ENCODE measurements around the gene BBS7. TPM values are rescaled to one million over a fixed set of nuclear protein-coding genes. Genes with fewer than 3 reads are reported as not detected.

The BBS7 gene
- total and polyA plus RNA-seq, 10 of the 15 experiments (the other 5 are each of a cell fraction or from before 2014, with no cell fraction given), result 5.2 to 15.2 (median 9.0) TPM

- TF ChIP-seq STAT1 (conservative IDR thresholded peaks at IDR 0.05) (peak; percentile 21; the same call in 1 of the 2 replicates), REST (IDR thresholded peaks at IDR 0.05; ENCODE audit: low read depth, low read length) (0 out of 2 replicates have a peak, but pooled peaks have one; percentile 8), POU2F2 (IDR thresholded peaks at IDR 0.05; ENCODE audit: borderline replicate concordance, low read depth, low read length) (peak; percentile 51; the same call in 1 of the 3 replicates)
These were observed 46.6 kb downstream of the BBS7 start, which contains the start of gene CCNA2 (continued) for GRCh38 chr4:121823505-121824170.

GRCh38 chr4:121822796-121823504 is 47.3 kb downstream of the BBS7 start:
- DNase-seq (ENCODE audit: low read depth, low spot score) (no peak), FAIRE-seq (peak; percentile 52), ATAC-seq (peak; percentile 66)
- H3K4me1 ChIP-seq (ENCODE audit: control insufficient read depth, insufficient read depth, low read length), result no peaks in the 10 kb centered on the region
- POLR2A ChIA-PET, result interaction anchor here (1.9 to 3.3 kb wide), 3 partner anchors 17 to 47 kb away, joined by 4 to 16 read pairs (median 7); partner anchors contain the start of genes BBS7 and EXOSC9
- SMC1A ChIA-PET (ENCODE audit: uncharacterized antibody, unreplicated experiment), result interaction anchor here (1.2 kb wide), 1 partner anchor 46 kb away, joined by 4 read pairs; no protein-coding TSS in a partner anchor
- intact Hi-C loops (cut with micrococcal nuclease; ENCODE audit: unreplicated experiment), result no loop called here
- peak overlapping the region; percentile 75 for H3K9ac ChIP-seq (ENCODE audit: control insufficient read depth, insufficient read depth, low read length)
- TSS peak; percentile 58 for BruUV-seq (replicated peaks)
- peak overlapping the region; percentile 89 for H3K27ac ChIP-seq (ENCODE audit: control insufficient read depth, insufficient read depth)
- peaks cover 47% of the 10 kb centered on the region for H3K79me2 ChIP-seq (ENCODE audit: control insufficient read depth, insufficient read depth, low read length)
- H3K27me3 ChIP-seq (replicated peaks in 1 of 2; ENCODE audit: control insufficient read depth in 2 of 2, insufficient read depth in 2 of 2, low read length in 1 of 2), result no peaks in the 10 kb centered on the region
- no peaks in the 10 kb centered on the region for H4K20me1 ChIP-seq (ENCODE audit: control insufficient read depth, insufficient read depth)
- in situ Hi-C loops (cut with MboI), result no loop called here
- peak overlapping the region; percentile 100 for H3K4me3 ChIP-seq
- H3K4me2 ChIP-seq (ENCODE audit: control insufficient read depth, insufficient read depth), result peak overlapping the region; percentile 49
- RAD21 ChIA-PET (ENCODE audit: unreplicated experiment), result interaction anchor here (1.2 to 2.2 kb wide), 3 partner anchors 9 to 78 kb away, joined by 3 to 6 read pairs (median 5); no protein-coding TSS in a partner anchor
- H3K9me3 ChIP-seq (replicated peaks; ENCODE audit: control insufficient read depth, insufficient read depth, low read length), result no peaks in the 10 kb centered on the region
- peaks cover 0 to 11% of the 10 kb centered on the region in 2 experiments; a peak in 2 of 4 replicates for H3K36me3 ChIP-seq (ENCODE audit: control insufficient read depth in 2 of 2, insufficient read depth in 2 of 2, low read length in 1 of 2)
- WGBS (ENCODE audit: insufficient coverage, insufficient replicate concordance, low lambda C conversion rate, missing lambda C conversion rate), result under 1% methylated on average over 30 of the region's 30 CpGs
- H2AFZ ChIP-seq (ENCODE audit: control insufficient read depth, low read depth, low read length), result peak overlapping the region; percentile 93
- CTCF ChIA-PET, result interaction anchor here (1.7 kb wide), 1 partner anchor 63 kb away, joined by 5 read pairs; no protein-coding TSS in a partner anchor
- TF ChIP-seq BHLHE40 (IDR thresholded peaks at IDR 0.05; ENCODE audit: borderline replicate concordance in 1 of 2, low read depth in 2 of 2, low read length in 1 of 2), result peak in 1 of 2 experiments; percentile 3; a peak in 1 of 4 replicates
- no peak for TF ChIP-seq ZNF207 (IDR thresholded peaks at IDR 0.05; ENCODE audit: borderline replicate concordance)
- no peak for TF ChIP-seq YBX1 (IDR thresholded peaks at IDR 0.05)
- TF ChIP-seq TBL1XR1 (IDR thresholded peaks at IDR 0.05; ENCODE audit: low read depth, low read length), result no peak
- TF ChIP-seq BRCA1 (IDR thresholded peaks at IDR 0.05; ENCODE audit: low read depth, low read length), result no peak
- no peak for TF ChIP-seq ZNF622 (IDR thresholded peaks at IDR 0.05)
- no peak for TF ChIP-seq MTA2 (IDR thresholded peaks at IDR 0.05; ENCODE audit: low read depth)
- peak; percentile 95 for TF ChIP-seq YY1 (IDR thresholded peaks at IDR 0.05; ENCODE audit: low read depth, low read length)
- 0 out of 2 replicates have a peak, but pooled peaks have one; percentile 33 for TF ChIP-seq TAF1 (IDR thresholded peaks at IDR 0.05; ENCODE audit: borderline replicate concordance, low read depth, low read length)
- no peak for TF ChIP-seq CHD2 (IDR thresholded peaks at IDR 0.05; ENCODE audit: borderline replicate concordance, low read depth, low read length)
- peak; percentile 50 for TF ChIP-seq PKNOX1 (IDR thresholded peaks at IDR 0.05)
- TF ChIP-seq MXI1 (IDR thresholded peaks at IDR 0.05; ENCODE audit: low read depth, low read length), result peak; percentile 40; the same call in 1 of the 2 replicates
